Liver (tissue), 9 donors: ENCODE results near the gene ZMPSTE24. TPM values are rescaled to one million over a fixed set of nuclear protein-coding genes. Genes with fewer than 3 reads are reported as not detected.

Experiments
- DNase-seq: peaks from one replicate; pipeline ENCODE4 v3.0.0-alpha.2; 2017; ENCODE audit warnings: low spot score
- H3K27ac ChIP-seq, 2 donors: one replicate each; pipeline ENCODE4 v1.7.0; 2013; ENCODE audit warnings: inconsistent platforms in 2 of 2, low read length in 2 of 2, control low read depth in 1 of 2, low read depth in 1 of 2, mild to moderate bottlenecking in 1 of 2
- H3K27me3 ChIP-seq, 4 donors: one replicate each; pipeline versions ENCODE4 v1.6.1 to v1.7.0; 2013; ENCODE audit warnings: low read length in 3 of 4, inconsistent platforms in 1 of 4, mild to moderate bottlenecking in 1 of 4, moderate library complexity in 1 of 4; ENCODE audit not compliant: control insufficient read depth in 4 of 4, insufficient read depth in 4 of 4
- H3K36me3 ChIP-seq, 4 donors: one replicate each; pipeline versions ENCODE4 v1.6.1 to v1.7.0; 2013; ENCODE audit warnings: low read length in 3 of 4, mild to moderate bottlenecking in 3 of 4, low read depth in 1 of 4, moderate library complexity in 1 of 4; ENCODE audit not compliant: control insufficient read depth in 4 of 4, insufficient read depth in 3 of 4
- H3K4me1 ChIP-seq, 4 donors: one replicate each; pipeline versions ENCODE4 v1.6.1 to v1.7.0; 2013; ENCODE audit warnings: low read length in 3 of 4, mild to moderate bottlenecking in 3 of 4, moderate library complexity in 1 of 4; ENCODE audit not compliant: control insufficient read depth in 4 of 4, insufficient read depth in 4 of 4
- H3K4me3 ChIP-seq, 3 donors: one replicate each; pipeline versions ENCODE4 v1.6.1 to v1.7.0; 2013; ENCODE audit warnings: low read length in 3 of 3, control low read depth in 1 of 3, low read depth in 1 of 3, mild to moderate bottlenecking in 1 of 3
- H3K9ac ChIP-seq, 2 donors: one replicate each; pipeline ENCODE4 v1.7.0; 2013; ENCODE audit warnings: low read length in 2 of 2, mild to moderate bottlenecking in 2 of 2, moderate library complexity in 2 of 2, control low read depth in 1 of 2, low read depth in 1 of 2
- H3K9me3 ChIP-seq, 4 donors: one replicate each; pipeline versions ENCODE4 v1.6.1 to v1.7.0; 2013; ENCODE audit warnings: low read length in 3 of 4; ENCODE audit not compliant: control insufficient read depth in 4 of 4
- ATF3 ChIP-seq: IDR thresholded peaks from 2 replicates; pipeline ENCODE4 v1.6.1; 2016; ENCODE audit warnings: antibody characterized with exemption
- EGR1 ChIP-seq, 2 donors: IDR thresholded peaks; 2 replicates each; pipeline ENCODE4 v1.6.1; 2016 to 2018; ENCODE audit warnings: antibody characterized with exemption in 2 of 2, low read depth in 2 of 2
- FOXA1 ChIP-seq: IDR thresholded peaks from 2 replicates; pipeline ENCODE4 v1.6.1; 2016; ENCODE audit warnings: antibody characterized with exemption
- GABPA ChIP-seq, 2 donors: IDR thresholded peaks in 1 of 2; conservative IDR thresholded peaks in 1 of 2; 2 replicates each; pipeline ENCODE4 v1.6.1; 2016; ENCODE audit warnings: antibody characterized with exemption in 2 of 2, mild to moderate bottlenecking in 1 of 2, moderate library complexity in 1 of 2
- HNF4A ChIP-seq, 2 donors: conservative IDR thresholded peaks; 2 replicates each; pipeline ENCODE4 v1.6.1; 2016; ENCODE audit warnings: antibody characterized with exemption in 2 of 2, mild to moderate bottlenecking in 2 of 2
- HNF4G ChIP-seq: IDR thresholded peaks from 2 replicates; pipeline ENCODE4 v1.6.1; 2016; ENCODE audit warnings: antibody characterized with exemption
- MAX ChIP-seq: IDR thresholded peaks from 2 replicates; pipeline ENCODE4 v1.6.1; 2016; ENCODE audit warnings: antibody characterized with exemption
- NR2F2 ChIP-seq: IDR thresholded peaks from 2 replicates; pipeline ENCODE4 v1.6.1; 2016; ENCODE audit warnings: antibody characterized with exemption
- RAD21 ChIP-seq, 2 donors: IDR thresholded peaks; 2 replicates each; pipeline ENCODE4 v1.6.1; 2016; ENCODE audit warnings: antibody characterized with exemption in 2 of 2, mild to moderate bottlenecking in 2 of 2
- REST ChIP-seq: IDR thresholded peaks from 2 replicates; pipeline ENCODE4 v1.6.1; 2016; ENCODE audit warnings: antibody characterized with exemption, mild to moderate bottlenecking
- RXRA ChIP-seq, 2 donors: IDR thresholded peaks; 2 replicates each; pipeline ENCODE4 v1.6.1; 2017 to 2018; ENCODE audit warnings: antibody characterized with exemption in 2 of 2, mild to moderate bottlenecking in 1 of 2
- SP1 ChIP-seq: IDR thresholded peaks from 2 replicates; pipeline ENCODE4 v1.6.1; 2018; ENCODE audit warnings: antibody characterized with exemption, mild to moderate bottlenecking
- TAF1 ChIP-seq: conservative IDR thresholded peaks from 2 replicates; pipeline ENCODE4 v1.6.1; 2016; ENCODE audit warnings: antibody characterized with exemption, mild to moderate bottlenecking
- YY1 ChIP-seq: IDR thresholded peaks from 2 replicates; pipeline ENCODE4 v1.6.1; 2016; ENCODE audit warnings: antibody characterized with exemption, mild to moderate bottlenecking
- WGBS: extraction: QIAGEN DNeasy Blood & Tissue Kit; methylation state at CpG from one replicate; pipeline ENCODE4 v1.1.7; 2013; 5-methylcytosine and 5-hydroxymethylcytosine counted together
- polyA plus RNA-seq, 2 donors: library from polyadenylated mRNA; stranded (reverse) in 1 of 2; unstranded in 1 of 2; fragments of 200-250 nt in 1 of 2; fragments of >200 nt in 1 of 2; fragmentation: Nextera tagmentation in 1 of 2; extraction: Ambion mirVana in 1 of 2; gene quantifications; one replicate each; pipeline versions ENCODE4 v1.2.1 to v1.2.3, GENCODE V29; 2013 to 2015
- total RNA-seq, 2 donors: library from RNA; depleted of rRNA; stranded (reverse); fragments of >200 nt; gene quantifications; one replicate each; pipeline ENCODE4 v1.2.3, GENCODE V29; 2014
- donor health status: healthy.
- donor health status: healthy.
- donor health status: healthy.
- donor health status: healthy.
- donor health status: healthy.

The ZMPSTE24 gene
- total and polyA plus RNA-seq, 4 donors, result 17.3 to 40.1 (median 22.6) TPM

- H3K27me3 ChIP-seq, result no peaks in the 10 kb centered on the region
- no peak within 1 kb of the TSS for H3K9ac ChIP-seq
- no peaks in the 10 kb centered on the region for H3K36me3 ChIP-seq
- H3K9me3 ChIP-seq, result no peaks in the 10 kb centered on the region
- no peaks in the 10 kb centered on the region for H3K4me1 ChIP-seq
- 31% methylated on average over 1 of the region's 1 CpG for WGBS
- TF ChIP-seq NR2F2 (no peak), EGR1 (IDR thresholded peaks at IDR 0.05; ENCODE audit: low read depth in 2 of 2) (no peak), GABPA (IDR thresholded peaks at IDR 0.05 in 1 of 2, conservative IDR thresholded peaks at IDR 0.05 in 1 of 2) (no peak), YY1 (no peak), REST (no peak), SP1 (peak; percentile 24), RXRA (IDR thresholded peaks at IDR 0.05) (no peak), HNF4A (conservative IDR thresholded peaks at IDR 0.05) (peak; percentile 14 to 55), TAF1 (no peak), FOXA1 (no peak), RAD21 (IDR thresholded peaks at IDR 0.05) (no peak)
- DNase-seq, result no peak
- H3K4me3 ChIP-seq, result no peak within 1 kb of the TSS
- no peak within 1 kb of the TSS for H3K27ac ChIP-seq
These were observed 10.4 kb upstream of the ZMPSTE24 start, which contains the start of gene TMCO2 for GRCh38 chr1:40247655-40248054. TMCO2 (plus strand) TSS chr1:40247937; CDS start chr1:40247994, 57 bp downstream.

- H3K9me3 ChIP-seq, result no peaks in the 10 kb centered on the region
- no peaks in the 10 kb centered on the region for H3K4me1 ChIP-seq
- no peak for TF ChIP-seq RXRA (IDR thresholded peaks at IDR 0.05)
- TF ChIP-seq MAX, result no peak
- no peak for TF ChIP-seq ATF3
- TF ChIP-seq GABPA (IDR thresholded peaks at IDR 0.05 in 1 of 2, conservative IDR thresholded peaks at IDR 0.05 in 1 of 2), result no peak
- no peak for TF ChIP-seq HNF4A (conservative IDR thresholded peaks at IDR 0.05)
- TF ChIP-seq NR2F2, result no peak
- TF ChIP-seq TAF1, result no peak
- TF ChIP-seq EGR1 (IDR thresholded peaks at IDR 0.05; ENCODE audit: low read depth in 2 of 2), result no peak
- no peak for DNase-seq
- no peak overlapping the region for H3K27ac ChIP-seq
- H3K36me3 ChIP-seq, result no peaks in the 10 kb centered on the region
- no peak overlapping the region for H3K4me3 ChIP-seq
- H3K27me3 ChIP-seq, result no peaks in the 10 kb centered on the region
- no peak overlapping the region for H3K9ac ChIP-seq
These were observed 9.6 kb upstream of the ZMPSTE24 start for GRCh38 chr1:40248412-40248811.

- Histone ChIP-seq H3K9me3 (no peaks in the 10 kb centered on the region), H3K9ac (no peak overlapping the region), H3K27me3 (no peaks in the 10 kb centered on the region), H3K27ac (no peak overlapping the region), H3K4me1 (peaks cover 0 to 2% (median 2%) of the 10 kb centered on the region in 4 donors), H3K4me3 (no peak overlapping the region), H3K36me3 (no peaks in the 10 kb centered on the region)
- 84% methylated on average over 4 of the region's 4 CpGs for WGBS
- DNase-seq, result no peak
- no peak for TF ChIP-seq EGR1 (IDR thresholded peaks at IDR 0.05; ENCODE audit: low read depth in 2 of 2)
- no peak for TF ChIP-seq YY1
- TF ChIP-seq GABPA (IDR thresholded peaks at IDR 0.05 in 1 of 2, conservative IDR thresholded peaks at IDR 0.05 in 1 of 2), result no peak
- no peak for TF ChIP-seq HNF4G
- TF ChIP-seq MAX, result no peak
These were observed 6.6 kb upstream of the ZMPSTE24 start for GRCh38 chr1:40251456-40251855.
